ENCODE results near the gene GRM7.

GRCh38 chr3:7106635-7107034, 245.7 kb downstream of the GRM7 start:
- no peak for TF ChIP-seq CTCF (IDR thresholded peaks at IDR 0.05 in 2 of 3, conservative IDR thresholded peaks at IDR 0.05 in 1 of 3; ENCODE audit: borderline replicate concordance in 1 of 3, insufficient read depth in 1 of 3, low read depth in 2 of 3, low read length in 2 of 3)
- no peak for TF ChIP-seq JUND (IDR thresholded peaks at IDR 0.05)
- TF ChIP-seq RAD21 (IDR thresholded peaks at IDR 0.05; ENCODE audit: low read depth): no peak
- no peak for TF ChIP-seq POLR2A (IDR thresholded peaks at IDR 0.05; ENCODE audit: borderline replicate concordance, extremely low read depth, insufficient read depth, insufficient read length)
- TF ChIP-seq, protein P1, sequence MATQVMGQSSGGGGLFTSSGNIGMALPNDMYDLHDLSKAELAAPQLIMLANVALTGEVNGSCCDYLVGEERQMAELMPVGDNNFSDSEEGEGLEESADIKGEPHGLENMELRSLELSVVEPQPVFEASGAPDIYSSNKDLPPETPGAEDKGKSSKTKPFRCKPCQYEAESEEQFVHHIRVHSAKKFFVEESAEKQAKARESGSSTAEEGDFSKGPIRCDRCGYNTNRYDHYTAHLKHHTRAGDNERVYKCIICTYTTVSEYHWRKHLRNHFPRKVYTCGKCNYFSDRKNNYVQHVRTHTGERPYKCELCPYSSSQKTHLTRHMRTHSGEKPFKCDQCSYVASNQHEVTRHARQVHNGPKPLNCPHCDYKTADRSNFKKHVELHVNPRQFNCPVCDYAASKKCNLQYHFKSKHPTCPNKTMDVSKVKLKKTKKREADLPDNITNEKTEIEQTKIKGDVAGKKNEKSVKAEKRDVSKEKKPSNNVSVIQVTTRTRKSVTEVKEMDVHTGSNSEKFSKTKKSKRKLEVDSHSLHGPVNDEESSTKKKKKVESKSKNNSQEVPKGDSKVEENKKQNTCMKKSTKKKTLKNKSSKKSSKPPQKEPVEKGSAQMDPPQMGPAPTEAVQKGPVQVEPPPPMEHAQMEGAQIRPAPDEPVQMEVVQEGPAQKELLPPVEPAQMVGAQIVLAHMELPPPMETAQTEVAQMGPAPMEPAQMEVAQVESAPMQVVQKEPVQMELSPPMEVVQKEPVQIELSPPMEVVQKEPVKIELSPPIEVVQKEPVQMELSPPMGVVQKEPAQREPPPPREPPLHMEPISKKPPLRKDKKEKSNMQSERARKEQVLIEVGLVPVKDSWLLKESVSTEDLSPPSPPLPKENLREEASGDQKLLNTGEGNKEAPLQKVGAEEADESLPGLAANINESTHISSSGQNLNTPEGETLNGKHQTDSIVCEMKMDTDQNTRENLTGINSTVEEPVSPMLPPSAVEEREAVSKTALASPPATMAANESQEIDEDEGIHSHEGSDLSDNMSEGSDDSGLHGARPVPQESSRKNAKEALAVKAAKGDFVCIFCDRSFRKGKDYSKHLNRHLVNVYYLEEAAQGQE (IDR thresholded peaks at IDR 0.05; ENCODE audit: low read depth): no peak
- TF ChIP-seq TCF7L2 (IDR thresholded peaks at IDR 0.05; ENCODE audit: borderline replicate concordance, extremely low read depth, insufficient read depth, insufficient read length): no peak
- TF ChIP-seq ZNF274 (IDR thresholded peaks at IDR 0.05; ENCODE audit: low read depth, low read length): no peak
- no peak for TF ChIP-seq SIN3A (IDR thresholded peaks at IDR 0.05; ENCODE audit: low read depth)
- no peak for TF ChIP-seq FOSL1 (IDR thresholded peaks at IDR 0.05; ENCODE audit: low read depth)
- TF ChIP-seq ZFX (IDR thresholded peaks at IDR 0.05): no peak
